Adrenal gland (tissue), 12 donors: Measurements from ENCODE around the gene SLC6A13. TPM values are rescaled to one million over a fixed set of nuclear protein-coding genes. Genes with fewer than 3 reads are reported as not detected.
"Not testable (repeated sequence)": the region's sequence is repeated elsewhere in the genome, so short reads cannot be mapped to it uniquely, and the experiment has no call there.

ENCODE experiments used
- DNase-seq, 7 donors: peaks; one replicate each; pipeline ENCODE4 v3.0.0-alpha.2; 2019 to 2020
- H3K27ac ChIP-seq, 5 donors: fragments of 200-600 bp; sonication (generic) in 4 of 5; 1 replicate in 3 of 5; 2 replicates in 2 of 5; pipeline versions ENCODE4 v1.5.1 to v1.8.0; 2016 to 2020; ENCODE audit warnings: mild to moderate bottlenecking in 1 of 5
- H3K27me3 ChIP-seq: fragments of 200-600 bp; 2 replicates; pipeline ENCODE4 v1.8.0; 2021
- H3K36me3 ChIP-seq, 2 donors: fragments of 200-600 bp; replicated peaks in 1 of 2; 1 replicate in 1 of 2; 2 replicates in 1 of 2; pipeline versions ENCODE4 v1.5.1 to v1.8.0; 2018 to 2022
- H3K4me1 ChIP-seq, 2 donors: fragments of 200-600 bp; replicated peaks in 1 of 2; 1 replicate in 1 of 2; 2 replicates in 1 of 2; pipeline versions ENCODE4 v1.5.1 to v1.8.0; 2018 to 2021
- H3K4me3 ChIP-seq, 4 donors: fragments of 200-600 bp; sonication (generic) in 3 of 4; one replicate each; pipeline ENCODE4 v1.5.1; 2016 to 2018
- H3K9me3 ChIP-seq, 3 donors: fragments of 200-600 bp; sonication (generic) in 1 of 3; replicated peaks in 1 of 3; 1 replicate in 2 of 3; 2 replicates in 1 of 3; pipeline versions ENCODE4 v1.5.1 to v1.8.0; 2016 to 2021
- CTCF ChIP-seq, 6 experiments: fragments of 450-650 bp in 4 of 6; fragments of 200-600 bp in 2 of 6; sonication (generic) in 1 of 6; IDR thresholded peaks; 1 replicate in 5 of 6; 2 replicates in 1 of 6; pipeline versions ENCODE4 v1.5.1 to v1.8.0; 2016 to 2021; ENCODE audit warnings: antibody characterized with exemption in 6 of 6, mild to moderate bottlenecking in 2 of 6, moderate library complexity in 1 of 6
- POLR2A ChIP-seq, 2 donors: fragments of 450-650 bp; IDR thresholded peaks; one replicate each; pipeline ENCODE4 v1.6.1; 2017; ENCODE audit warnings: antibody characterized with exemption in 2 of 2, mild to moderate bottlenecking in 2 of 2, moderate library complexity in 1 of 2
- WGBS, 4 donors: extraction: QIAGEN DNeasy Blood & Tissue Kit in 2 of 4; methylation state at CpG; one replicate each; pipeline versions ENCODE4 v1.1.5 to v1.1.7; 2013 to 2017; 5-methylcytosine and 5-hydroxymethylcytosine counted together
- intact Hi-C, 2 donors: fragments of 100-400 bp; cut with DNase I; formaldehyde crosslinking; loops; one replicate each; pipeline versions ENCODE4 v1.14.1 to v1.15.0; 2022 to 2023
- polyA plus RNA-seq, 3 donors: library from polyadenylated mRNA; stranded (reverse); fragments of 200-250 nt in 2 of 3; fragments of 350-450 nt in 1 of 3; fragmentation: Illumina TruSeq in 1 of 3; extraction: RNeasy Lipid Tissue Mini Kit (QIAGEN cat#74804) in 1 of 3; gene quantifications; one replicate each; pipeline ENCODE4 v1.2.3, GENCODE V29; 2013 to 2014
- total RNA-seq, 9 donors: library from RNA; depleted of rRNA in 4 of 9; stranded (reverse); fragments of >200 nt in 4 of 9; fragments of 120-200 nt in 1 of 9; fragmentation: NEBNext Ultra II Directional in 1 of 9; extraction: Animal tissue kit (Norgen Biotek cat#: 25700) in 1 of 9; gene quantifications; one replicate each; pipeline versions ENCODE4 v1.1.0 to v1.2.4, GENCODE V29; 2013 to 2023
- donor health status: healthy with polysubstance abuse.
- donor health status: Bipolar disorder and iron deficiency.
- donor health status: DM: yes; HTN: yes; CAD: no.
- donor health status: DM: no; HTN: no; CAD: no.
- donor health status: DM: no; HTN: no; CAD: no.
- donor health status: DM: yes; HTN: yes; CAD: no.

Gene SLC6A13
- total and polyA plus RNA-seq, 12 donors = 0.22 to 1.0 (median 0.64) TPM; not detected in 6

- 69 to 77% (median 72%) methylated on average over 3 of the region's 3 CpGs for WGBS, 4 donors
- Histone ChIP-seq H3K4me3 (no peak overlapping the region), H3K27me3 (no peaks in the 10 kb centered on the region), H3K4me1 (peaks cover 4 to 6% of the 10 kb centered on the region in 2 donors), H3K27ac (no peak overlapping the region), H3K36me3 (no peaks in the 10 kb centered on the region), H3K9me3 (no peaks in the 10 kb centered on the region)
- TF ChIP-seq POLR2A (IDR thresholded peaks at IDR 0.05) (no peak), CTCF (IDR thresholded peaks at IDR 0.05) (no peak)
- no peak for DNase-seq
- intact Hi-C loops = no loop called here
Measured at GRCh38 chr12:191541-191940, 71.1 kb downstream of the SLC6A13 start.

GRCh38 chr12:190881-191280 is 71.8 kb downstream of the SLC6A13 start:
- WGBS, 4 donors = 82 to 89% (median 85%) methylated on average over 6 to 8 of the region's 8 CpGs
- H3K9me3 ChIP-seq = no peaks in the 10 kb centered on the region
- intact Hi-C loops = no loop called here
- no peaks in the 10 kb centered on the region for H3K27me3 ChIP-seq
- DNase-seq = no peak
- no peak overlapping the region for H3K27ac ChIP-seq
- no peaks in the 10 kb centered on the region for H3K36me3 ChIP-seq
- H3K4me1 ChIP-seq = peaks cover 4 to 6% of the 10 kb centered on the region in 2 donors
- no peak for TF ChIP-seq POLR2A (IDR thresholded peaks at IDR 0.05)
- TF ChIP-seq CTCF (IDR thresholded peaks at IDR 0.05) = no peak
- no peak overlapping the region for H3K4me3 ChIP-seq

GRCh38 chr12:189622-189962 is 73.0 kb downstream of the SLC6A13 start:
- 67 to 76% (median 72%) methylated on average over 6 of the region's 6 CpGs for WGBS, 4 donors
- no peak overlapping the region for H3K4me3 ChIP-seq
- no peak for TF ChIP-seq CTCF (IDR thresholded peaks at IDR 0.05)
- no peak for TF ChIP-seq POLR2A (IDR thresholded peaks at IDR 0.05)

GRCh38 chr12:188910-189621 is 73.6 kb downstream of the SLC6A13 start:
- WGBS, 4 donors = 7 to 8% (median 8%) methylated on average over 26 to 52 of the region's 52 CpGs
- Histone ChIP-seq H3K4me1 (peaks cover 4 to 6% of the 10 kb centered on the region in 2 donors), H3K9me3 (no peaks in the 10 kb centered on the region), H3K27ac (no peak overlapping the region), H3K36me3 (no peaks in the 10 kb centered on the region), H3K4me3 (peak overlapping the region in 2 of 4 donors; percentile 28 to 63), H3K27me3 (no peaks in the 10 kb centered on the region)
- intact Hi-C loops = no loop called here
- peak in 5 of 7 donors; percentile 46 to 57 (median 52) for DNase-seq
- TF ChIP-seq POLR2A (IDR thresholded peaks at IDR 0.05) (no peak), CTCF (IDR thresholded peaks at IDR 0.05) (peak; percentile 17 to 90 (median 63))

More at GRCh38 chr12:189622-189962, 73.0 kb downstream of the SLC6A13 start:
- H3K9me3 ChIP-seq = no peaks in the 10 kb centered on the region
- no peaks in the 10 kb centered on the region for H3K36me3 ChIP-seq
- DNase-seq = no peak
- intact Hi-C loops = no loop called here
- H3K27ac ChIP-seq = no peak overlapping the region
- H3K4me1 ChIP-seq = peaks cover 4 to 6% of the 10 kb centered on the region in 2 donors
- H3K27me3 ChIP-seq = no peaks in the 10 kb centered on the region

- H3K27me3 ChIP-seq, H3K4me1 ChIP-seq, H3K36me3 ChIP-seq, H3K27ac ChIP-seq, DNase-seq, H3K9me3 ChIP-seq, intact Hi-C loops: not testable (repeated sequence)
- peak overlapping the region in 1 of 4 donors; percentile 63 for H3K4me3 ChIP-seq
- 42 to 85% (median 72%) methylated on average over 33 to 53 of the region's 53 CpGs; no CpG with 5 or more reads in 1 of the 4 donors for WGBS, 4 donors
Measured at GRCh38 chr12:187986-188909, 74.4 kb downstream of the SLC6A13 start.
